K562 (cell line): ENCODE results near the gene IRF1. TPM values are rescaled to one million over a fixed set of nuclear protein-coding genes. Genes with fewer than 3 reads are reported as not detected.

Source experiments
- ATF7 ChIP-seq: fragments of 450-650 bp; IDR thresholded peaks from 2 replicates; pipeline ENCODE4 v1.7.1; 2014; ENCODE audit warnings: mild to moderate bottlenecking, moderate library complexity
- CBFA2T3 ChIP-seq: fragments of 450-650 bp; IDR thresholded peaks from 2 replicates; pipeline ENCODE4 v1.6.1; 2017
- CEBPB ChIP-seq: fragments of 450-650 bp; IDR thresholded peaks from 2 replicates; pipeline ENCODE4 v1.6.1; 2016; ENCODE audit warnings: missing genetic modification characterization, missing compliant biosample characterization
- DIDO1 ChIP-seq: fragments of 450-650 bp; IDR thresholded peaks from 2 replicates; pipeline ENCODE4 v1.6.1; 2016; ENCODE audit warnings: low read depth, missing biosample characterization, missing genetic modification characterization
- ETS2 ChIP-seq: IDR thresholded peaks from 2 replicates; pipeline ENCODE4 v1.6.1; 2016; ENCODE audit warnings: borderline replicate concordance, missing genetic modification characterization, mild to moderate bottlenecking, moderate library complexity, missing compliant biosample characterization; ENCODE audit not compliant: poor library complexity, severe bottlenecking
- HDAC8 ChIP-seq: fragments of 450-650 bp; IDR thresholded peaks from 2 replicates; pipeline ENCODE4 v1.6.1; 2016; ENCODE audit warnings: mild to moderate bottlenecking, missing genetic modification characterization, moderate library complexity, missing compliant biosample characterization
- HMGN3 ChIP-seq: IDR thresholded peaks from 2 replicates; pipeline ENCODE4 v1.6.1; 2011; ENCODE audit warnings: borderline replicate concordance, low read depth, mild to moderate bottlenecking, mixed read lengths, low read length; ENCODE audit not compliant: insufficient read length; ENCODE audit errors: extremely low read depth
- IRF2 ChIP-seq: sonication (generic); formaldehyde crosslinking; IDR thresholded peaks from 2 replicates; pipeline ENCODE4 v1.8.1; 2022; ENCODE audit warnings: mild to moderate bottlenecking, missing genetic modification reagents
- KAT7 ChIP-seq: sonication (generic); formaldehyde crosslinking; IDR thresholded peaks from 2 replicates; pipeline ENCODE4 v1.8.0; 2022; ENCODE audit warnings: missing genetic modification reagents, mild to moderate bottlenecking, borderline replicate concordance
- KLF16 ChIP-seq: IDR thresholded peaks from 2 replicates; pipeline ENCODE4 v1.6.1; 2016; ENCODE audit warnings: antibody characterized with exemption
- MECOM ChIP-seq: fragments of 250-450 bp; sonication (Bioruptor Pico); IDR thresholded peaks from 2 replicates; pipeline ENCODE4 v1.8.0; 2022; ENCODE audit warnings: inconsistent platforms
- NR2C1 ChIP-seq, 2 experiments: fragments of 450-650 bp; IDR thresholded peaks; 2 replicates each; pipeline ENCODE4 v1.6.1; 2017; ENCODE audit warnings: mild to moderate bottlenecking in 2 of 2, antibody characterized with exemption in 1 of 2, inconsistent platforms in 1 of 2, missing compliant biosample characterization in 1 of 2, missing genetic modification characterization in 1 of 2
- PATZ1 ChIP-seq: fragments of 250-450 bp; sonication (Bioruptor Pico); IDR thresholded peaks from 2 replicates; pipeline ENCODE4 v1.5.0; 2020; ENCODE audit warnings: mild to moderate bottlenecking, borderline replicate concordance
- RFX1 ChIP-seq: fragments of 450-650 bp; IDR thresholded peaks from 2 replicates; pipeline ENCODE4 v1.6.1; 2016; ENCODE audit warnings: mild to moderate bottlenecking, moderate library complexity
- RFX7 ChIP-seq: fragments of 250-450 bp; sonication (Bioruptor Pico); IDR thresholded peaks from 2 replicates; pipeline ENCODE4 v1.5.1; 2021; ENCODE audit warnings: mild to moderate bottlenecking
- SMAD4 ChIP-seq: fragments of 250-450 bp; sonication (Bioruptor Pico); conservative IDR thresholded peaks from 2 replicates; pipeline ENCODE4 v1.8.0; 2021; ENCODE audit warnings: inconsistent platforms, mild to moderate bottlenecking, moderate library complexity
- SMARCA5 ChIP-seq: fragments of 450-650 bp; IDR thresholded peaks from 2 replicates; pipeline ENCODE4 v1.6.1; 2016
- U2AF1 ChIP-seq: fragments of 200-400 bp; formaldehyde crosslinking; optimal IDR thresholded peaks from 2 replicates; pipeline ENCODE3; 2017; ENCODE audit warnings: mild to moderate bottlenecking, low read depth, low read length, moderate library complexity
- WHSC1 ChIP-seq: IDR thresholded peaks from one replicate; pipeline ENCODE4 v1.6.1; 2012; ENCODE audit warnings: low read length, control low read depth, inconsistent platforms
- XRCC3 ChIP-seq: fragments of 450-650 bp; IDR thresholded peaks from 2 replicates; pipeline ENCODE4 v1.6.1; 2017; ENCODE audit warnings: mild to moderate bottlenecking, moderate library complexity
- XRCC4 ChIP-seq: IDR thresholded peaks from one replicate; pipeline ENCODE4 v1.6.1; 2011; ENCODE audit not compliant: insufficient read depth, insufficient read length; ENCODE audit errors: extremely low read depth
- YY1 ChIP-seq, 3 experiments: IDR thresholded peaks; 2 replicates each; pipeline ENCODE4 v1.6.1; 2011; ENCODE audit warnings: low read length in 2 of 3, mild to moderate bottlenecking in 2 of 3, moderate library complexity in 2 of 3, borderline replicate concordance in 1 of 3, control low read depth in 1 of 3, low read depth in 1 of 3; ENCODE audit not compliant: insufficient read depth in 3 of 3, insufficient replicate concordance in 2 of 3, control insufficient read depth in 1 of 3, insufficient read length in 1 of 3; ENCODE audit errors: extremely low read depth in 1 of 3
- ZFX ChIP-seq: sonication (generic); formaldehyde crosslinking; IDR thresholded peaks from 2 replicates; pipeline ENCODE4 v1.8.0; 2022; ENCODE audit warnings: mild to moderate bottlenecking, missing genetic modification reagents, moderate library complexity
- ZNF121 ChIP-seq: sonication (generic); formaldehyde crosslinking; conservative IDR thresholded peaks from 2 replicates; pipeline ENCODE4 v1.8.0; 2022; ENCODE audit warnings: missing genetic modification reagents
- ZNF239 ChIP-seq: fragments of 250-450 bp; sonication (Bioruptor Pico); IDR thresholded peaks from 2 replicates; pipeline ENCODE4 v1.4.0; 2020; ENCODE audit warnings: mild to moderate bottlenecking
- ZNF3 ChIP-seq: fragments of 250-450 bp; sonication (Bioruptor Pico); IDR thresholded peaks from 2 replicates; pipeline ENCODE4 v1.5.0; 2021; ENCODE audit warnings: mild to moderate bottlenecking, moderate library complexity
- ZNF76 ChIP-seq: fragments of 250-450 bp; sonication (Bioruptor Pico); IDR thresholded peaks from 2 replicates; pipeline ENCODE4 v1.4.0; 2020; ENCODE audit warnings: mild to moderate bottlenecking, moderate library complexity, borderline replicate concordance
- ZZZ3 ChIP-seq: fragments of 450-650 bp; IDR thresholded peaks from 2 replicates; pipeline ENCODE4 v1.6.1; 2016; ENCODE audit warnings: antibody characterized with exemption, mild to moderate bottlenecking, moderate library complexity
- polyA plus RNA-seq, 8 experiments: library from polyadenylated mRNA; depleted of rRNA in 4 of 8; stranded (reverse) in 5 of 8; unstranded in 3 of 8; fragments of >200 nt; fragmentation: Nextera tagmentation in 2 of 8; fragmentation: Illumina TruSeq in 1 of 8; extraction: Ambion mirVana in 2 of 8; extraction: Trizol in 1 of 8; gene quantifications; 2 replicates each; pipeline versions ENCODE4 v1.2.1 to v1.2.3, GENCODE V29; 2011 to 2014; ENCODE audit warnings: inconsistent platforms in 1 of 8, missing spikeins in 1 of 8
- total RNA-seq, 7 experiments: library from RNA; depleted of rRNA in 6 of 7; stranded (reverse); fragments of >200 nt in 6 of 7; fragmentation: Illumina TruSeq in 2 of 7; extraction: Trizol in 2 of 7; gene quantifications; 2 replicates each; pipeline versions ENCODE4 v1.2.1 to v1.2.3, GENCODE V29; 2011 to 2021; ENCODE audit warnings: low replicate concordance in 1 of 7

The IRF1 gene
- total and polyA plus RNA-seq, 9 of the 15 experiments (the other 6 are each of a cell fraction or from before 2014, with no cell fraction given) = 1.1 to 12.3 (median 5.9) TPM

- TF ChIP-seq HDAC8 (peak; percentile 76; the same call in 1 of the 2 replicates), IRF2 (CRISPR knock-in tag) (no peak), ZNF3 (CRISPR knock-in tag) (no peak), KLF16 (no peak), ZNF239 (CRISPR knock-in tag) (no peak), XRCC4 (no peak), SMAD4 (CRISPR knock-in tag) (peak; percentile 92), NR2C1 (IDR thresholded peaks at IDR 0.05) (no peak), NR2C1 (tag; IDR thresholded peaks at IDR 0.05) (peak; percentile 50), CBFA2T3 (no peak), RFX1 (no peak), ETS2 (peak; percentile 74), KAT7 (CRISPR knock-in tag) (no peak), ZNF121 (CRISPR knock-in tag) (no peak), MECOM (peak; percentile 61; the same call in 1 of the 2 replicates), ZFX (CRISPR knock-in tag) (no peak), ATF7 (0 out of 2 replicates have a peak, but pooled peaks have one; percentile 45), DIDO1 (tag) (peak; percentile 51; the same call in 1 of the 2 replicates), ZNF76 (no peak), ZZZ3 (no peak), CEBPB (peak; percentile 43; the same call in 1 of the 2 replicates), RFX7 (CRISPR knock-in tag) (no peak), PATZ1 (no peak), WHSC1 (no peak), YY1 (IDR thresholded peaks at IDR 0.05; ENCODE audit: borderline replicate concordance in 1 of 3, control insufficient read depth in 1 of 3, extremely low read depth in 1 of 3, insufficient read depth in 3 of 3, insufficient read length in 1 of 3, insufficient replicate concordance in 2 of 3, low read depth in 1 of 3, low read length in 2 of 3) (no peak), U2AF1 (no peak), HMGN3 (no peak), XRCC3 (no peak), SMARCA5 (no peak)
These were observed 33.0 kb downstream of the IRF1 start (continued) for GRCh38 chr5:132457371-132458225.
